ENCODE data around the gene LZTFL1. TPM values are rescaled to one million over a fixed set of nuclear protein-coding genes. Genes with fewer than 3 reads are reported as not detected.

Gene LZTFL1
- total and polyA plus RNA-seq, 2 donors (not counting 3 experiments of a cell fraction or from before 2014, with no cell fraction given): 18.2 to 26.1 TPM

DNA sequence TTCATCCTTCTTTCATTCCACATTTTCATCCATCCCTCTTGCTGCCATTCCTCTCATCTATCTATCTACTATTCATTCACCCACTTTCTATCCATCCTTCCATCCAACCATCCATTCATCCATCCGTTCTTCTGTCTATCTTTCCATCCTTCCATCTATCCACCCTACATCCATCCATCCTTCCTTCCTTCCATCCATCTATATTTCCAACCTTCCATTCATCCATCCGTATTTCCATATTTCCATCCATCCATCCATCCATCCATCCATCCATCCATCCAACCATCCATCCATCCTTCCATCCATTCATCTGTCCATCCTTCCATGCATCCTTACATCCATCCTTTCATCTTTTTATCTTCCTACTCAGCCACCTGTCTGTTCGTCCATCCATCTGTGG is 59.5 kb downstream of the LZTFL1 start:
- H3K79me2 ChIP-seq (ENCODE audit: control insufficient read depth, insufficient read depth, low read length): no peaks in the 10 kb centered on the region
- intact Hi-C loops (cut with micrococcal nuclease): no loop called here
- no peaks in the 10 kb centered on the region for H4K20me1 ChIP-seq (replicated peaks; ENCODE audit: control insufficient read depth, extremely low read depth, insufficient read depth, low read length)
- H3K9ac ChIP-seq (replicated peaks; ENCODE audit: extremely low read depth, insufficient read depth, low read length): no peak overlapping the region
- no peaks in the 10 kb centered on the region for H3K9me3 ChIP-seq (replicated peaks; ENCODE audit: control insufficient read depth, insufficient read depth, low read length)
- peaks cover 3 to 14% of the 10 kb centered on the region in 2 experiments for H3K27me3 ChIP-seq (ENCODE audit: control insufficient read depth in 2 of 2, insufficient read depth in 2 of 2, low read length in 2 of 2)
- FAIRE-seq (no peak), DNase-seq (ENCODE audit: low read depth, low spot score) (no peak)
- no peaks in the 10 kb centered on the region for H3K9me1 ChIP-seq (replicated peaks; ENCODE audit: control insufficient read depth, extremely low read depth, insufficient read depth, low read length)
- ChIA-PET POLR2A (no interaction called here), CTCF (no interaction called here)
- H3K4me3 ChIP-seq (replicated peaks in 1 of 3; ENCODE audit: insufficient read depth in 1 of 3, low read depth in 1 of 3, low read length in 3 of 3): no peak overlapping the region
- dilution Hi-C loops (cut with MboI; ENCODE audit: extremely low pct_ligation_motif_present, low sequenced_read_pairs): no loop called here
- TF ChIP-seq GATA2 (IDR thresholded peaks at IDR 0.05; ENCODE audit: insufficient read depth, insufficient read length, low read depth, low read length) (no peak), POLR2A (IDR thresholded peaks at IDR 0.05; ENCODE audit: low read depth, low read length) (no peak), MYC (IDR thresholded peaks at IDR 0.05; ENCODE audit: low read depth, low read length) (no peak), POLR2AphosphoS5 (IDR thresholded peaks at IDR 0.05; ENCODE audit: insufficient read depth, low read depth, low read length) (no peak)
- no peaks in the 10 kb centered on the region for H3K36me3 ChIP-seq (ENCODE audit: control insufficient read depth in 2 of 2, extremely low read depth in 1 of 2, insufficient read depth in 2 of 2, low read length in 2 of 2)
- no peak overlapping the region for H3K4me2 ChIP-seq (ENCODE audit: insufficient read depth, low read length)
- no peaks in the 10 kb centered on the region for H3K4me1 ChIP-seq (ENCODE audit: control insufficient read depth, extremely low read depth, insufficient read depth, low read length)
- H2AFZ ChIP-seq (ENCODE audit: low read depth, low read length): no peak overlapping the region
- BruUV-seq (replicated peaks): no TSS peak
- H3K27ac ChIP-seq (ENCODE audit: insufficient read depth, low read depth, low read length): no peak overlapping the region

DNA sequence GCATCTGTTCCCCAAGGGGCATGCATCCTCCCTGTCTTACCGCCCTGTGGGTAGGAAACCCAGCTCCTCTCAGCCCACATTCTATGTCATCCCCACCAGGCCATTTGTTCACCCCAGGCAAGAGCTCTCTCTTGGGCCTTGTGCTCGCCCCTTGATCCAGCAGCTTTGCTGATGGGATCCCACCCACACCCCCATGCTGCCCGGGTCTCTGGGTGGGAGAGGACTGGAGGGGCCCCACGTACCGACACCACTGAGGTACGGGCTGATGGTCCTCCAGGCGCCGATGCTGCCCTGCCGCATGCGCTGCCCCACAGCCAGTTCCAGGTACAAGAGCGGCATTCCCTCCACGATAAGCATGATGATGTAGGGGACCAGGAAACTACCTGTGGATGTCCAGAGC is 60.1 kb downstream of the LZTFL1 start:
- H2AFZ ChIP-seq (ENCODE audit: low read depth, low read length): no peak overlapping the region
- intact Hi-C loops (cut with micrococcal nuclease): no loop called here
- H3K27me3 ChIP-seq (ENCODE audit: control insufficient read depth in 2 of 2, insufficient read depth in 2 of 2, low read length in 2 of 2): peaks cover 3 to 14% of the 10 kb centered on the region in 2 experiments
- dilution Hi-C loops (cut with MboI; ENCODE audit: extremely low pct_ligation_motif_present, low sequenced_read_pairs): no loop called here
- H3K36me3 ChIP-seq (ENCODE audit: control insufficient read depth in 2 of 2, extremely low read depth in 1 of 2, insufficient read depth in 2 of 2, low read length in 2 of 2): no peaks in the 10 kb centered on the region
- no peak overlapping the region for H3K4me2 ChIP-seq (ENCODE audit: insufficient read depth, low read length)
- ChIA-PET CTCF (no interaction called here), POLR2A (no interaction called here)
- H3K4me3 ChIP-seq (replicated peaks in 1 of 3; ENCODE audit: insufficient read depth in 1 of 3, low read depth in 1 of 3, low read length in 3 of 3): no peak overlapping the region
- FAIRE-seq: no peak
- no TSS peak for BruUV-seq (replicated peaks)
- no peaks in the 10 kb centered on the region for H3K79me2 ChIP-seq (ENCODE audit: control insufficient read depth, insufficient read depth, low read length)
- no peaks in the 10 kb centered on the region for H3K9me1 ChIP-seq (replicated peaks; ENCODE audit: control insufficient read depth, extremely low read depth, insufficient read depth, low read length)
- H3K4me1 ChIP-seq (ENCODE audit: control insufficient read depth, extremely low read depth, insufficient read depth, low read length): no peaks in the 10 kb centered on the region
- H3K9ac ChIP-seq (replicated peaks; ENCODE audit: extremely low read depth, insufficient read depth, low read length): no peak overlapping the region
- TF ChIP-seq EZH2 (IDR thresholded peaks at IDR 0.05; ENCODE audit: borderline replicate concordance, low read depth, low read length, severe bottlenecking): no peak
- no peak for TF ChIP-seq FOS (IDR thresholded peaks at IDR 0.05; ENCODE audit: borderline replicate concordance, insufficient read depth, low read length)
- no peak for DNase-seq (ENCODE audit: low read depth, low spot score)
- no peak overlapping the region for H3K27ac ChIP-seq (ENCODE audit: insufficient read depth, low read depth, low read length)
- no peaks in the 10 kb centered on the region for H4K20me1 ChIP-seq (replicated peaks; ENCODE audit: control insufficient read depth, extremely low read depth, insufficient read depth, low read length)
- H3K9me3 ChIP-seq (replicated peaks; ENCODE audit: control insufficient read depth, insufficient read depth, low read length): no peaks in the 10 kb centered on the region
